NCI-H510A (cell line): Measurements from ENCODE around the gene NR3C2.
"Not testable (repeated sequence)": the region's sequence is repeated elsewhere in the genome, so short reads cannot be mapped to it uniquely, and the experiment has no call there.

Experiments
- DNase-seq: peaks from one replicate; lab custom pipeline; 2025; lab: John Stamatoyannopoulos, UW

Gene NR3C2

DNA sequence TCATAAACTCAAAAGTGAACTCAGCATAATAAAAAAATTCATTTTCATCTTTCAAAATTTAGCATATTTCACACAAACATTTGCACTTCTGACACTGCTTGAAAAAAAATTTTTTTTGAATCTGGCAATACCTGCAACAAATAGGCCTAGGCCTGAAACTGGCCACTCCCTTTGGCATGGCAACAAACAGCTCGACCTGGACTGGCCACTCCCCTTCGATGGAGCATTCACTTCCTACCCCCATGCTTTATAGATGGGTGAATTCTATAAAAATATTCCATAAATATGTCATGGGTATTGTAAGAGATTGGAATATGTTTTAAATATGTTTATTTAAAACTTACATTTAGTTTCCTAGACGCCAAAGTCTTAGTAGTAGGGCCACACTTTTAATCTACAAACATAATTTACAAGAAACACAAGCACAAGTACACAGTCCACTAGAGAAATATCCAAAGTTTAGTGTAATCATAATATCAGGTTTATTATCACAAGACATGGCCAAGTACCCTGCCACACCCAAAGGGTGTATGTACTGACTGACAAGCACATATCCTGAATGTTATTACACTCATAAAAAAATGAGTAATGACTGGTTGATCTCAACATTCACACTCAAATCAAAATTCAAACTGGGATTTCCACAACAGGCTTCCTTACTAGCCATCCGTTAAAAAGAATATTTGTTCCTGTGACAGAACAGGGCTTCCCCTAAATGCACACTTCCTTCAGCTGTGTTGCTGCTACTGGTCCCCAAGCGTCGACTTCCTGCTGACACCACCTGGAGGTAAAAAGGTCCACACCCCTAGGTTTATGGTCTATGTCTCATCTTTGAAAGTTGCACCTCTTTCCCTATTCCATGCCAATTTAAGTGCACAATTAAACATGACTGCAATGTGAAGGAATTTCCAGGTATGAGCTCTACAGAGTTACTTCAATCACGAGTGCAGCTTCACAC lies 271.5 kb downstream of the NR3C2 start:
- no peak for DNase-seq

DNA sequence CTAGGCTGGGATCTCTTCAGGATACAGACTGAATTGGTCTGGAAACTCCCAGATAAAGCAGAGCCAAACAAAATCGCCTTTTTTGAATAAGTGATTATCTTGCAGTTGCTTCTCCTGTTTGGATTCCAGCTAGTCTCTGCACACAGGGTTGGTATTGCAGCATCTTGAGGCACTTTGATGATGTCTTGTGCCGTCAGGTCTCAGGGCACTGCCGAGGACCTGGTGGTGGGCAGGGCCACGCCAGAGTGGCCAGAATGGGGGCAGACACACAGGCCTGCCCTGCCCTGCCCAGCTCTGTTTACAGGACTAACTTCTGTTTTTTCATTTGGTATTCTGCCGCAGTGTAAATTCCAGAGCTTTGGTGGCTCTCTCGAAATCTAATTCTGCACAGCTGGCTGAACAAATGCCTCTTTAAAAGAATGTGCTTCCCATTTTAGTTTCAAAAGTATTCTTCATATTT lies 276.1 kb downstream of the NR3C2 start:
- no peak for DNase-seq

GRCh38 chr4:148164557-148164956 lies 277.7 kb downstream of the NR3C2 start:
- no peak for DNase-seq

GRCh38 chr4:148162991-148163390 lies 279.2 kb downstream of the NR3C2 start:
- no peak for DNase-seq

- no peak for DNase-seq
These were observed 279.7 kb downstream of the NR3C2 start for GRCh38 chr4:148162519-148162918.

DNA sequence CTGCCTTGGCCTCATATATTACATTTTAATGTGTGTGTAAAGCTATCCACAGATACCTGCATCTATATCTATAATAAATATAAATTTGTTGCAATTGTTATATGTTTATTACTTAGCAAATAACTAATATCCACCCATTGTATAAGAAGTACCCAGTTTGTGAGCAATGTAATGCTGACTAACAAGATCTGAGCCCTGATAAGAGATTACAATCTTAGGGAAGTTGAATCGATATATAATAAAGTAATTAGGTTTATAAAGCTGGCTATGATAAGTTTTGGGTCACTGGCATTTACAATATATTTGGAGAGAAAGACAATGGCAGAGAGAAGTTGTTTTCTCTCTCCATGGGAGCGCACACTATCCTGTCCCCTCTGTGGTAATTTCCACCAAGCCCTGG lies 280.6 kb downstream of the NR3C2 start:
- DNase-seq = no peak

- no peak for DNase-seq
These were observed 282.4 kb downstream of the NR3C2 start for GRCh38 chr4:148159793-148160192.

DNA sequence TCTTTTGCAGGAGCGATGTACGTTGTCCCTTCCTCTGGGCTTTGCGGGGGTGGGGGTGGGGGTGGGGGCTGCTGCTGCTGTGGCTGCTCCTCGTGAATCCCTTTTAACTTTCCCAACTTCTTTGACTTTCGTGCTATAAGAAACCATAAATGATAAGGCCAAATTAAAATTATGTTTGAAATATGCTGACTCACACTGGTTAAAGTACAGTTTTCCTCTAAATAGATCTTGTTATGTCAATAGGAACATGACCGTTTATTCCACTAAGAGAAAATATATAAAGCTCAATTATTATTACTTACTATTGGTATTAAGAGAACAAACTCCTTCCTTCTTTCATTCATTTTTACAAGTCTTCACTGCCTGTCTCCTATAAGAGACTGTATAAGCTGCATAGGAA lies 287.4 kb downstream of the NR3C2 start:
- DNase-seq = no peak

- no peak for DNase-seq
These were observed 289.2 kb downstream of the NR3C2 start for GRCh38 chr4:148152868-148153625.

DNA sequence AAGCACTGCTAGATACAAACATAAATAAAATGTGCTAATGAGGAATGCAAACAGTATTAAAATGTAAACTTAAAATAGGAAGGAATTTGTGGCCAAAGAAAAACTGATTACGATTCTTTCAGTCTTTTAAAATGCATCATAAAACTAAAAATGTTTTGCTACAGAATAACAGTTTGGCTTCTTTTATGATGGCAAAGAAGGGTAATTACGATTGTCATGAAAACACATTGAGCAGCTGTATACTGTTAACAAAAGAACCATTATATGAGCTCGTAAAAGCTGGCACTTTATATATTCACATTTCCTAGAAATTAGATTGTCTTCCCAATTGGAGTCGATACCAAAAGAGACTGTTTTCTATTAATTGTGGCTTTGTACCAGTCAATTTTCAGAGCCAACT lies 290.4 kb downstream of the NR3C2 start:
- DNase-seq = no peak

GRCh38 chr4:148145475-148145874 lies 296.7 kb downstream of the NR3C2 start:
- no peak for DNase-seq

GRCh38 chr4:148143174-148143573 lies 299.0 kb downstream of the NR3C2 start:
- no peak for DNase-seq

GRCh38 chr4:148141501-148141900 lies 300.7 kb downstream of the NR3C2 start:
- no peak for DNase-seq

DNA sequence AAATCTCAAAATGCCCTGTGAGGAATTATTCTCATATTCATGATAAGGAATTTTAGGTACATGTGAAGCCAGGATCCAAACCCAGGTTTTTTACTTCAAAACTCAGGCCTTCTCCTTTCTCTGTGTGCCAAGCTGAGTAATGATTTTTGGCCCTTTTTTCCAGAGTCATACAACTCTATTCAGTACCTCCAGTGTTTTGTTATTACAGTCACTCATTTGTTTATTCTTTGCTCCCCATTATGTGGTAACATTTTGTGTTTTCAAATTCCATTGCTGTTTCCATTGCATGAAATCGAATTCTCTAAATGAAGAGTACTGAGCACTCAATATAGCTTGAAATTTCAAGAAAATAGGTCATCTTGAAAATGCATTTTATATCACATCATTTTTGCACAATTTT lies 315.4 kb downstream of the NR3C2 start:
- no peak for DNase-seq

DNA sequence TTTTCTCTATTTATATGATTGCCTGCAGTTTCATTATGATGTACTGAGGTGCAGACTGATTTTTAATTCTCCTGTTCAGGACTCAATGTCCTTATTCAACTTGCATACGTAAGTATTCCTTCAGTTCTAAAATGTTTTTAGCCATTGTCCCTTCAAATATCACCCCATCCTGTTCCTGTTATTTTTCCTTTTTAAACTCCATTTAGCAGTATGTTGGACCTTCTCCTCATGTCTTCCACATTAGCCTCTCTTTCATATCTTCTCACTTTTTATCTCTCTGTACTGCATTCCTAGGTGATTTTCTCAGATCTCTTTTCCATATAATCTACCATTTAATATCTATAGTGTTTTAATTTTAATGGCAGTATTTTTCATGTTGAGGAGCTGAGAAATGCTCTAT lies 317.7 kb downstream of the NR3C2 start:
- DNase-seq = no peak

DNA sequence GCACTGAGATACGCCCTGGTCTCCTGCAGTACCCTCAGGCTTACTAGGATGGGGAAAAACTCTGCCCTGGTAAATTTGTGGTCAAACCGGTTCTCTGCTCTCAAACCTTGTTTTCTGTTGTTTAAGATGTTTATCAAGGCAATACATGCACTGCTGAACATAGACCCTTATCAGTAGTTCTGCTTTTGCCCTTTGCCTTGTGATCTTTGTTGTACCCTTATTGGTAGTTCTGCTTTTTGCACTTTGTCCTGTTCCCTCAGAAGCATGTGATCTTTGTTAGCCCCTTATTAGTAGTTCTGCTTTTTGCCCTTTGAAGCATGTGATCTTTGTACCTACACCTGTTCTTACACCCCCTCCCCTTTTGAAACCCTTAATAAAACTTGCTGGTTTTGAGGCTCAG lies 319.1 kb downstream of the NR3C2 start:
- DNase-seq = not testable (repeated sequence)

DNA sequence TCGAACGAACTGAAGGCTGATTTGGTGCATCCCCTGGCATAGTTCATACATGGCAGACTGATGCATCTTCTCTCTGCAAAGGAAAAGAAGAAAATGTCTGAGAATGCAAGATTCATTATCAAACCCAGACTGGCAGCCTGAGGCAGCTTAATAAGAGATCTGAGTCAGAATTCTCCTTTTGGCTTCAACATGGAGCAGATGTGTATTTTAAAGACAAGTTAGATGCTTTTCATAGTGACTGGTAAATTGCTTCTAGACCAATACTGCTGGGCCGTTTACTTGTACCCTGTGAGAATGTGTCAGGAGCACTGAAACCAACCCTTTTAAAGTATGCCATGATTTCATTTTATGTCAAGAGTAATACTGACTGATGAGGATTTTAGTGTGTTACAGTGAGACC lies 322.0 kb downstream of the NR3C2 start:
- DNase-seq = no peak

DNA sequence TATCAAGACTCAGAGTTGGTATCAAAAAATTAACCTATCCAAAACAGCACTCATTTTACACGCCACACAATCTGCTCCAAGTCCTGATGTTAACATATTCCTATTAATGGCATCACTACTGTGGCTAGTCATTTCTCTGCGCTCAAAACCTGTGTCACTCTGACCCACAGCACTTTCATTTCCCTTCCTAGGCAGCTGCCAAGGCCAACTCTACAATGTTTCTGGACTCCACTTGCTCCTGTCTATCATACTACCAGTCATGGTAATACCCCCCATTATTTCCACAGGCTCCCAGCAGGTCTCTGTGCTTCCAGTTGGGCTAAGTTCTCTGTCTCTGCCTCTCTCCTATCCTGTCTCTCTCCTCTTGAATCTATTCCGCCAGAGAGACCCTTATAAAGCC lies 323.6 kb downstream of the NR3C2 start:
- DNase-seq = no peak

DNA sequence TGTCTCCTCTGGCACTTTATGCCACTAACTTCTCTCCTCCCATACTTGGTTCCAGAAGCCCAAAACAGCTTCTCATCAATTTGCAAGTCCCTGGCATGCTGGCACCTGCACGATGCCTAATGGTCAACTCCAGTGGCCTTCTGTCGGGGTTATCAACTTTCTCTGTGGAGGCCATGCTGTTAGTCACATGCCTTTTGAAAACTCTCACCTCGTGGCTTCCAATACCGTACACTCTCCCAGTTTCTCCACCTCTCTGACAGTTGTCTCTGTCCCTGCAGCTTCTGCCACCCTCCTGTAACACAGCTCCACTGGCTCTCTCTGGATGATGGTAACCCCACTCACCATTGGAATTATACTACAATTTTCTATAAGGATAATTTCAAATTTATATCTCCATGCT lies 324.0 kb downstream of the NR3C2 start:
- no peak for DNase-seq

GRCh38 chr4:148116969-148117368 lies 325.2 kb downstream of the NR3C2 start:
- no peak for DNase-seq

GRCh38 chr4:148116264-148116663 lies 325.9 kb downstream of the NR3C2 start:
- no peak for DNase-seq

DNA sequence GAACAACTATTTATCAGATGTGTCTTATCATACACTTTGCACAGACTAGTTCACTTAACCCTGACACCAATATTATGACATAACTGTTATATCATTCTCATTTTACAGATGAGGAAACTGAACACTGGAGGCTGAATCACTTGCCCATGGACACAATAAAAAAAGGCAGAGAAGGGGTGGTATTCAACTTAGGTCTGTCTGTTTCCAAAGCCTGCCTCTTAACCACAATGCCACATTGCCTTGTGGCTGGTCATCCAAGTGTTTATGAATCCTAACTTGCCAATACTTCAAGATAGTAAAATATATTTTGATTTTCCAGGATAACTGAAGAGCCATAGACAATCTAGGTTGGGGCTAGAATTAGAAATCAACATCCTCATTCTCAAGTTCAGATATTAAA lies 327.8 kb downstream of the NR3C2 start:
- DNase-seq = no peak
